Loucy (cell line): ENCODE data around the gene ANO1.

ENCODE experiments used
- H2AFZ ChIP-seq: fragments of 200-600 bp; sonication (generic); 2 replicates; pipeline ENCODE4 v1.6.0; 2016; ENCODE audit warnings: antibody characterized with exemption, mild to moderate bottlenecking, low read length, moderate library complexity
- H3F3A ChIP-seq: fragments of 200-600 bp; 2 replicates; pipeline ENCODE4 v1.6.0; 2016; ENCODE audit warnings: antibody characterized with exemption, low read depth, mild to moderate bottlenecking
- H3K27me3 ChIP-seq: fragments of 200-600 bp; sonication (generic); 2 replicates; pipeline ENCODE4 v1.6.1; 2014; ENCODE audit warnings: low read length, mild to moderate bottlenecking; ENCODE audit not compliant: insufficient read depth, poor library complexity, severe bottlenecking
- H3K36me3 ChIP-seq: fragments of 200-600 bp; sonication (generic); 2 replicates; pipeline ENCODE4 v1.6.1; 2016; ENCODE audit warnings: low read length; ENCODE audit not compliant: insufficient read depth
- H3K4me1 ChIP-seq: fragments of 200-600 bp; sonication (generic); 2 replicates; pipeline ENCODE4 v1.5.1; 2014; ENCODE audit warnings: low read length, mild to moderate bottlenecking; ENCODE audit not compliant: insufficient read depth, poor library complexity, severe bottlenecking
- H3K4me2 ChIP-seq: fragments of 200-600 bp; sonication (generic); 2 replicates; pipeline ENCODE4 v1.6.0; 2014; ENCODE audit warnings: antibody characterized with exemption, low read length, low read depth, mild to moderate bottlenecking; ENCODE audit not compliant: poor library complexity, severe bottlenecking
- H3K4me3 ChIP-seq: fragments of 200-600 bp; sonication (generic); 2 replicates; pipeline ENCODE4 v1.5.1; 2014; ENCODE audit warnings: low read length, mild to moderate bottlenecking, mixed read lengths; ENCODE audit not compliant: poor library complexity, severe bottlenecking
- H3K79me2 ChIP-seq: fragments of 200-600 bp; sonication (generic); 2 replicates; pipeline ENCODE4 v1.6.1; 2014; ENCODE audit warnings: low read length; ENCODE audit not compliant: insufficient read depth
- H3K9ac ChIP-seq: fragments of 200-600 bp; sonication (generic); 2 replicates; pipeline ENCODE4 v1.6.0; 2014; ENCODE audit warnings: mild to moderate bottlenecking, low read depth, low read length, moderate library complexity; ENCODE audit not compliant: poor library complexity, severe bottlenecking
- H3K9me2 ChIP-seq: fragments of 200-600 bp; sonication (generic); replicated peaks from 2 replicates; pipeline ENCODE4 v1.6.1; 2016; ENCODE audit warnings: low read depth, low read length, mixed read lengths
- H3K9me3 ChIP-seq: fragments of 200-600 bp; sonication (generic); 2 replicates; pipeline ENCODE4 v1.6.1; 2014; ENCODE audit warnings: mild to moderate bottlenecking, antibody characterized with exemption, low read length, low read depth; ENCODE audit not compliant: insufficient read depth
- H4K20me1 ChIP-seq: fragments of 200-600 bp; sonication (generic); 2 replicates; pipeline ENCODE4 v1.6.0; 2014; ENCODE audit warnings: antibody characterized with exemption, low read length, mild to moderate bottlenecking; ENCODE audit not compliant: insufficient read depth, poor library complexity, severe bottlenecking
- EZH2phosphoT487 ChIP-seq: fragments of 200-600 bp; IDR thresholded peaks from 2 replicates; pipeline ENCODE4 v1.6.1; 2018; ENCODE audit warnings: antibody characterized with exemption, mild to moderate bottlenecking, moderate library complexity, borderline replicate concordance
- TF ChIP-seq, protein P1 (sequence below): fragments of 200-600 bp; sonication (generic); conservative IDR thresholded peaks from 2 replicates; pipeline ENCODE4 v1.5.1; 2014; ENCODE audit warnings: mild to moderate bottlenecking, antibody characterized with exemption, low read length

ANO1 gene

GRCh38 chr11:70204466-70204799, 126.3 kb downstream of the ANO1 start:
- peaks cover 57% of the 10 kb centered on the region for H4K20me1 ChIP-seq
- peaks cover 53% of the 10 kb centered on the region for H3K79me2 ChIP-seq
- H3K9ac ChIP-seq = peak overlapping the region; percentile 98
- H3K4me1 ChIP-seq = peaks cover 28% of the 10 kb centered on the region
- H3K36me3 ChIP-seq = peaks cover 20% of the 10 kb centered on the region; the same call in 1 of the 2 replicates
- H3K9me2 ChIP-seq = no peaks in the 10 kb centered on the region
- peaks cover 6% of the 10 kb centered on the region for H3K27me3 ChIP-seq
- no peaks in the 10 kb centered on the region for H3K9me3 ChIP-seq
- peak overlapping the region; percentile 78 for H3K4me3 ChIP-seq
- H2AFZ ChIP-seq = no peak overlapping the region
- TF ChIP-seq, protein P1, sequence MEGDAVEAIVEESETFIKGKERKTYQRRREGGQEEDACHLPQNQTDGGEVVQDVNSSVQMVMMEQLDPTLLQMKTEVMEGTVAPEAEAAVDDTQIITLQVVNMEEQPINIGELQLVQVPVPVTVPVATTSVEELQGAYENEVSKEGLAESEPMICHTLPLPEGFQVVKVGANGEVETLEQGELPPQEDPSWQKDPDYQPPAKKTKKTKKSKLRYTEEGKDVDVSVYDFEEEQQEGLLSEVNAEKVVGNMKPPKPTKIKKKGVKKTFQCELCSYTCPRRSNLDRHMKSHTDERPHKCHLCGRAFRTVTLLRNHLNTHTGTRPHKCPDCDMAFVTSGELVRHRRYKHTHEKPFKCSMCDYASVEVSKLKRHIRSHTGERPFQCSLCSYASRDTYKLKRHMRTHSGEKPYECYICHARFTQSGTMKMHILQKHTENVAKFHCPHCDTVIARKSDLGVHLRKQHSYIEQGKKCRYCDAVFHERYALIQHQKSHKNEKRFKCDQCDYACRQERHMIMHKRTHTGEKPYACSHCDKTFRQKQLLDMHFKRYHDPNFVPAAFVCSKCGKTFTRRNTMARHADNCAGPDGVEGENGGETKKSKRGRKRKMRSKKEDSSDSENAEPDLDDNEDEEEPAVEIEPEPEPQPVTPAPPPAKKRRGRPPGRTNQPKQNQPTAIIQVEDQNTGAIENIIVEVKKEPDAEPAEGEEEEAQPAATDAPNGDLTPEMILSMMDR = no peak
- no peak for TF ChIP-seq EZH2phosphoT487
- H3K4me2 ChIP-seq = peak overlapping the region; percentile 91
- H3F3A ChIP-seq = no peaks in the 10 kb centered on the region

- peaks cover 53% of the 10 kb centered on the region for H3K79me2 ChIP-seq
- no peaks in the 10 kb centered on the region for H3K9me2 ChIP-seq
- peak overlapping the region; percentile 91 for H3K4me2 ChIP-seq
- peaks cover 28% of the 10 kb centered on the region for H3K4me1 ChIP-seq
- peak overlapping the region; percentile 78 for H3K4me3 ChIP-seq
- H3K36me3 ChIP-seq = peaks cover 20% of the 10 kb centered on the region; the same call in 1 of the 2 replicates
- no peak for TF ChIP-seq EZH2phosphoT487
- TF ChIP-seq, protein P1 = no peak
- no peaks in the 10 kb centered on the region for H3K9me3 ChIP-seq
- no peak overlapping the region for H2AFZ ChIP-seq
- no peaks in the 10 kb centered on the region for H3F3A ChIP-seq
- peaks cover 57% of the 10 kb centered on the region for H4K20me1 ChIP-seq
- peaks cover 6% of the 10 kb centered on the region for H3K27me3 ChIP-seq
- H3K9ac ChIP-seq = peak overlapping the region; percentile 98
Observed at GRCh38 chr11:70205049-70205725, 127.1 kb downstream of the ANO1 start.

- H3K9me3 ChIP-seq = no peaks in the 10 kb centered on the region
- H3K4me3 ChIP-seq = peak overlapping the region; percentile 78
- TF ChIP-seq, protein P1 = no peak
- no peak for TF ChIP-seq EZH2phosphoT487
- no peak overlapping the region for H3K9ac ChIP-seq
- H3K79me2 ChIP-seq = peaks cover 53% of the 10 kb centered on the region
- no peaks in the 10 kb centered on the region for H3F3A ChIP-seq
- H3K9me2 ChIP-seq = no peaks in the 10 kb centered on the region
- peaks cover 57% of the 10 kb centered on the region for H4K20me1 ChIP-seq
- H3K36me3 ChIP-seq = peaks cover 20% of the 10 kb centered on the region; the same call in 1 of the 2 replicates
- peaks cover 6% of the 10 kb centered on the region for H3K27me3 ChIP-seq
- H2AFZ ChIP-seq = no peak overlapping the region
- peaks cover 28% of the 10 kb centered on the region for H3K4me1 ChIP-seq
- H3K4me2 ChIP-seq = peak overlapping the region; percentile 91
Observed at GRCh38 chr11:70205766-70206165, 127.6 kb downstream of the ANO1 start.
